ENCODE data around the gene LRG1.

Gene LRG1

DNA sequence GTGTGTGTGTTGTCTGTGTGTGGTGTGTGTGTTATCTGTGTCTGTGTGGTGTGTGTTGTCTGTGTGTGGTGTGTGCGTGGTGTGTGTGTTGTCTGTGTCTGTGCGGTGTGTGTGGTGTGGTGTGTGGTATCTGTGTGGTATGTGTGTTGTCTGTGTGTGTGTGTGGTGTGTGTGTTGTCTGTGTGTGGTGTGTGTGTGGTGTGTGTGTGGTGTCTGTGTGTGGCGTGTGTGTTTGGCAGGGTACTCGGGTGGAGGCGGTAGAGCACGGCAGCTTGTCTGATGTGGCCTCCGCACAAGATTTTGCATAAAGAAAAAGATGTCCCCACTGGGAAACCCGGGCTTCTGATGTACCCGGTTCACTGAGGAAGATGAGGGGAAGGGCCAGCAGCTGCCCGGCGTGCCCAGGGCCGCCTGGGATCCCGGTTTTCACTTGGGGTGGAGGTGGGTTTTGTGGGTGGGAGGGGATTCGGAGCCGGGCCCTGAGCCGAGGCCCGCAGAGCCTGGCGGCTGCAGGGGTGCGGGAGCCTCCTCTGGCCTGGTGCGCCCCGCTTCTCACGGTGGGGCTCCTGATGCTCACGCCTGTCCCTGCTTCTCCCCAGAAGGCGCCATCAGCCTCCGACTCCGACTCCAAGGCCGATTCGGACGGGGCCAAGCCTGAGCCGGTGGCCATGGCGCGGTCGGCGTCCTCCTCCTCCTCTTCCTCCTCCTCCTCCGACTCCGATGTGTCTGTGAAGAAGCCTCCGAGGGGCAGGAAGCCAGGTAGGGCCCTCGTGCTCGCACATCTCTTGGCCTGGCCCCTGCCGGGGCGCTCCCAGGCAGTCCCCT, 46.5 kb downstream of the LRG1 start:
- no peak for DNase-seq (ENCODE audit: low spot score)

DNA sequence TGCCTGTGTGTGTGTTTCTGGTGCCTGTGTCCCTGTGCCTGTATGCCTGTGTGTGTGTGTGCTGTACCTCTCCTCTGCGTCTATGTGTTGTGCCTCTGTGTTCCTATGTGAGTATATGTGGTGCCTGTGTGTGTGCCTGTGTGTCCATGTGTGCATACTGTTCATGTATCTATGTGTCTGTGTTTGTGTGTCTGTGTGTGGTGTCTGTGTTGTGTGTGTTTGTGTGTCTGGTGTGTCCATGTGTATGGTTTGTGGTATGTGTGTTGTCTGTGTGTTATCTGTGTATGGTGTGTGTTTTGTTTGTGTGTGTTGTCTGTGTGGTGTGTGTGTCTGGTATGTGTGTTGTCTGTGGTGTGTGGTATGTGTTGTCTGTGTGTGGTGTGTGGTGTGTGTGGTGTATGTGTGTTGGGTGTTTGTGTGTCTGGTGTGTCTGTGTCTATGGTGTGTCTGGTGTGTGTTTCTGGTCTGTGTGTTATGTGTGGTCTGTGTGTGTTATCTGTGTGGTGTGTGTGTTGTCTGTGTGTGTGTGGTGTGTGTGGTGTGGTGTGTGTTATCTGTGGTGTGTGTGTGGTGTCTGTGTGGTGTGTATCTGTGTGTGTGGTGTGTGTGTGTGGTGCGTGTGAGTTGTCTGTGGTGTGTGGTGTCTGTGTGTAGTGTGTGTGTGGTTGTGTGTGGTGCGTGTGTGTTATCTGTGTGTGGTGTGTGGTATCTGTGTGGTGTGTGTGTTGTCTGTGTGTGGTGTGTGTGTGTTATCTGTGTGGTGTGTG, 47.3 kb downstream of the LRG1 start:
- no peak for DNase-seq (ENCODE audit: low spot score)

DNA sequence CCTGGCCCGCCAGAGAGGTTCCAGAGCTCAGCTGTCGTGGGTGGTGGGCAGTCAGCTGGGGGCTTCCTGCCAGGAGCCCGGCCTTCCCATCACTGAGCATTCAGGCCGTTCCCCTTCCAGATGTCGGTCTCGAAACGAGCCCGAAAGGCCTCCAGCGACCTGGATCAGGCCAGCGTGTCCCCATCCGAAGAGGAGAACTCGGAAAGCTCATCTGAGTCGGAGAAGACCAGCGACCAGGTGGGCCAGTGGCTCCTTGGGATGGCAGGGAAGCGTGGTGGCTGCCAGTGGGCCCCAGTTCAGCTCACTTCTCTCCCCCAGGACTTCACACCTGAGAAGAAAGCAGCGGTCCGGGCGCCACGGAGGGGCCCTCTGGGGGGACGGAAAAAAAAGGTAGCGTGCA, 48.4 kb downstream of the LRG1 start:
- no peak for DNase-seq (ENCODE audit: low spot score)

DNA sequence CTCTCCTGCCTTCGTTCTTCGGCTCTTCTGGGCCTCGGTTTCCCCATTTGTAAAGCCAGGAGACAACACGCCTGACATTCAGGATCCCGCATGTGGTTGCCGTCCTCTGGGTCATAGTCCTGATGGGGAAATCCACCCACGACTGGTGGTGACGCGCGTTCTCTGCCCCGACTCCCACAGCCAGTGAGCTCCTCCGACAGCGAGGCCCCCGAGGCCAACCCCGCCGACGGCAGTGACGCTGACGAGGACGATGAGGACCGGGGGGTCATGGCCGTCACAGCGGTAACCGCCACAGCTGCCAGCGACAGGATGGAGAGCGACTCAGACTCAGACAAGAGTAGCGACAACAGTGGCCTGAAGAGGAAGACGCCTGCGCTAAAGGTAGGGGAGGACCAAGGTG, 51.3 kb downstream of the LRG1 start:
- no peak for DNase-seq (ENCODE audit: low spot score)

GRCh38 chr19:4487572-4487971, 52.3 kb downstream of the LRG1 start:
- no peak for DNase-seq (ENCODE audit: low spot score)
